Bronchial epithelial cell (primary cell): Measurements from ENCODE around the gene TXNDC9. TPM values are rescaled to one million over a fixed set of nuclear protein-coding genes. Genes with fewer than 3 reads are reported as not detected.
"Not testable (repeated sequence)": the region's sequence is repeated elsewhere in the genome, so short reads cannot be mapped to it uniquely, and the experiment has no call there.

ENCODE experiments used
- DNase-seq: peaks from one replicate; pipeline ENCODE4 v3.0.0-alpha.2; 2010; ENCODE audit warnings: low read depth
- FAIRE-seq: peaks from 2 replicates; lab custom pipeline; 2011; peaks lifted over from hg19 to GRCh38; lab: Jason Lieb, UNC
- H3K27me3 ChIP-seq: 2 replicates; pipeline ENCODE4 v1.5.1; 2011; ENCODE audit warnings: low read length; ENCODE audit not compliant: control insufficient read depth, insufficient read depth
- H3K36me3 ChIP-seq: 2 replicates; pipeline ENCODE4 v1.5.1; 2011; ENCODE audit warnings: low read length; ENCODE audit not compliant: control insufficient read depth, insufficient read depth
- H3K4me3 ChIP-seq: 2 replicates; pipeline ENCODE4 v1.5.1; 2011; ENCODE audit warnings: mild to moderate bottlenecking, low read depth, low read length, control low read depth
- CTCF ChIP-seq: IDR thresholded peaks from 2 replicates; pipeline ENCODE4 v1.5.1; 2011; ENCODE audit warnings: mild to moderate bottlenecking, moderate library complexity, low read length, control low read depth, inconsistent platforms; ENCODE audit not compliant: insufficient read depth, severe bottlenecking
- total RNA-seq: library from RNA; depleted of rRNA; stranded (reverse); fragments of >200 nt; gene quantifications from 2 replicates; pipeline ENCODE4 v1.2.1, GENCODE V29; 2014

Gene TXNDC9
- total RNA-seq, 1 donor from 2014 or later, result 58.2 TPM

- TF ChIP-seq CTCF, result no peak
- H3K36me3 ChIP-seq, result no peaks in the 10 kb centered on the region
These were observed 36.6 kb downstream of the TXNDC9 start for GRCh38 chr2:99299580-99299979.

GRCh38 chr2:99297994-99298393 is 38.1 kb downstream of the TXNDC9 start:
- no peak for TF ChIP-seq CTCF
- no peak for FAIRE-seq
- H3K36me3 ChIP-seq, result no peaks in the 10 kb centered on the region
- DNase-seq, result peak; percentile 36
- H3K4me3 ChIP-seq, result no peak overlapping the region
- H3K27me3 ChIP-seq, result no peaks in the 10 kb centered on the region

More at GRCh38 chr2:99299580-99299979, 36.6 kb downstream of the TXNDC9 start:
- DNase-seq (no peak), FAIRE-seq (no peak)
- no peaks in the 10 kb centered on the region for H3K27me3 ChIP-seq
- no peak overlapping the region for H3K4me3 ChIP-seq

GRCh38 chr2:99285526-99285925 is 50.6 kb downstream of the TXNDC9 start:
- no peak for TF ChIP-seq CTCF
- no peak overlapping the region for H3K4me3 ChIP-seq
- no peaks in the 10 kb centered on the region for H3K36me3 ChIP-seq
- DNase-seq, result peak; percentile 17
- FAIRE-seq, result no peak
- H3K27me3 ChIP-seq, result no peaks in the 10 kb centered on the region

GRCh38 chr2:99279969-99280695 is 56.0 kb downstream of the TXNDC9 start:
- DNase-seq, result no peak
- Histone ChIP-seq H3K4me3 (no peak overlapping the region), H3K27me3 (no peaks in the 10 kb centered on the region), H3K36me3 (no peaks in the 10 kb centered on the region)
- FAIRE-seq, result no peak
- TF ChIP-seq CTCF, result no peak

- H3K27me3 ChIP-seq, result no peaks in the 10 kb centered on the region
- FAIRE-seq (no peak), DNase-seq (peak; percentile 72)
- H3K4me3 ChIP-seq, result no peak overlapping the region
- no peaks in the 10 kb centered on the region for H3K36me3 ChIP-seq
- TF ChIP-seq CTCF, result no peak
These were observed 57.3 kb downstream of the TXNDC9 start for GRCh38 chr2:99278793-99279291.

- H3K4me3 ChIP-seq, FAIRE-seq, DNase-seq, H3K36me3 ChIP-seq, H3K27me3 ChIP-seq: not testable (repeated sequence)
These were observed 57.9 kb downstream of the TXNDC9 start for GRCh38 chr2:99278195-99278765.
